SHP77 treated with DMSO at 0.1 percent for 48 hours (cell line): ENCODE measurements around the gene POU2F1.

Experiments used
- DNase-seq: peaks from one replicate; lab custom pipeline; 2025; lab: John Stamatoyannopoulos, UW

Gene POU2F1

DNA sequence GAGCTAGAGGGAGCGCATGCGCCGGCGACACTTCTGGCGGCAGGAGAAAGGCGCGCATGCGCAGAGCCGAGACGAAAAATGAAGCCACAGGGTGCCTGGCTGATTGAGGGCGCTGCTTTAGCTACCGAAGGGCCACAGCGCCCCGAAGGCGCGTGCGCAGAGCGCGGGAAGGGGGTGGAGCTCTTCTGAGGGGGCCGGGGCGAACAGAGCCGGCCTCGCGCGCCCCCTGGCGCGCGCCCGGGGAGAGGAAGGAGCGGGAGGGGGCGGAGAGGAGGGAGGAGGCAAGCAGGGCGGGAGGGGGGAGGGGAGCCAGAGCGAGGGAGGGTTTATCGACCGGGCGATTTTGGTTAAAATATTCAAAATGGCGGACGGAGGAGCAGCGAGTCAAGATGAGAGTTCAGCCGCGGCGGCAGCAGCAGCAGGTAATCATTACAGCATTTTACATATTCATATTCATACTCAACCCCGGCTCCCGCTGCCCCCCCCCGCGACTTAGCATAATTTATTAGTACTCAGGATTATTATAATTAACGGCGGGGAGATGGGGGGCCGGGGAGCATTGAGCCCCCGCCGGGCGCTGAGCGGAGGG, at the start of gene POU2F1:
POU2F1 (plus strand) TSS at position 350 of the 589 bp plus-strand sequence; CDS start at position 362, 12 bp downstream.
- peak; percentile 97 for DNase-seq

DNA sequence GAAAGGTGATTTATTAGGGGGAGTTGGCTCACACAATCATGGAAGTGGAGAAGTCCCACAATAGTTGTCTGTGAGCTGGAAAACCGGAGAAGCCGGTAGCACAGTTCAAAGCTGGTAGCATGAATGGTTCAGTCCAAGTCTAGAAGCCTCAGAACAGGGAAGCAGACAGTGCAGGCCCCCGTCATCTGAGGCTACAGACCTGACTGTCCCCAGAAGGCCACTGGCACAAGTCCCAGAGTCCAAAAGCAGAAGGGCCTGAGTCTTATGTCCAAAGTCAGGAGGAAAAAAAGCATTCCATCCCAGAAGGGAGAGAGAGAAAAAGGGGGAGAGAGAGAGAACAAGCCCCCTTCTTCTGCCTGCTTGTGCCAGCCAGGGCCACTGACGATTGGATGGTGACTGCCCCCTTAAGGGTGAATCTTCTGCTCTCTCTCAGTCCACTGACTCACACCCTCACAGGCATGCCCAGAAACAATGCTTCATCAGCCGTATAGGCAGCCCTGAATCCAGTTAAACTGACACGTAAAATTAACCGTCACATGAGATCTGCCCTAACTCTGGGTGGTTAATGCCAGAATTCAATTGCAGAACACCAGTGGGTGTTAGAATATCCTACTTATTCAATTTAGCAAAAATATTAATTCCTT, 49.3 kb upstream of the POU2F1 start:
- no peak for DNase-seq

DNA sequence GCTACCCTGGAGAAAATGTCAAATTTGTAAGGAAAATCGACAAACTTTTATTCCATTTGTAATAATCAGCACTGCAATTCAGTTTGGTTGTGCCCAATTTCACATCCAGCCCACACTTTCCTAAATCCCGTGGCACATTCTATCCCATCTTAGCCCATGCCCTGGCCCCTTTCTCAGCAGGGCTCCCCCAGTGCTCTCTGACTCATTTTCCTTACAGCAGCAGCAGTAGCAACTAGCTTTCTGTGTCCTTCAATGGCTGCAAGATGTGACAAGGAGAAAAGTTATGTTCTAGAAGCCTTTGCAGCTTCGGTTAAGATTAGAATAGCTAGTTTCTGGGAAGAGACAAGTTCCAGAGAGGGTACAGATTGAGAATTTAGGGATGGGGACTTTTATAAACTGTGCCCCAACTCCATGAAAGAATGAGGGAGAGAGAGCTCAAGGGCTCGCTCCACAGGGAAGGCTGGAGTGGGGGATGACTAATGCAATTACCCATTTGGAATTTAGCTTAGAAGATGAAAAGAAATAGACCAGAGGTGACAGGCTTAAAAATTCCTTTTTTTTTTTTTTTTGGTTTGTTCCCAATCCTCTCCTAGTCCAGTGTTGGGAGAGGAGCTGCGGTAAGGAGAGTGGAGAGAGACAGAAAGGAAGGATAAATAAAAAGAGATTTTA, 47.0 kb upstream of the POU2F1 start:
- DNase-seq: no peak

DNA sequence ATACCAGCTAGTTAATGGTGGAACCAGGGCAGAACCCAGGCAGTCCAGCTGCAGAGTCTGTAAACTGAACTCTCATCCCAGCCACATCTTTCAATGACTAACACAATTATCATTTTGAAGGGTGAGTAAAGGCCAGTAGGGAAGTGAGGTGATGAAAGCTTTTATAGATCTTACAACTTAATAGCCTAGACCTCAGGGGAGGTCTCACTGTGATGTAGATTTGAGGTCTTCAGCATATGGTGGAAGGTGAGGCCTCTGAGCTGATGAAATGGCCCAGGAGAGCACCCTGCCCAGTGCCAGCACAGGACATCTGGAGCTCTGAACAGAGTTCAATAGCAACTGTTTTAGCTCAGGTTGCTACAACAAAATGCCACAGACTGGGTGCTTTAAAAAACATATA, 44.8 kb upstream of the POU2F1 start:
- no peak for DNase-seq

DNA sequence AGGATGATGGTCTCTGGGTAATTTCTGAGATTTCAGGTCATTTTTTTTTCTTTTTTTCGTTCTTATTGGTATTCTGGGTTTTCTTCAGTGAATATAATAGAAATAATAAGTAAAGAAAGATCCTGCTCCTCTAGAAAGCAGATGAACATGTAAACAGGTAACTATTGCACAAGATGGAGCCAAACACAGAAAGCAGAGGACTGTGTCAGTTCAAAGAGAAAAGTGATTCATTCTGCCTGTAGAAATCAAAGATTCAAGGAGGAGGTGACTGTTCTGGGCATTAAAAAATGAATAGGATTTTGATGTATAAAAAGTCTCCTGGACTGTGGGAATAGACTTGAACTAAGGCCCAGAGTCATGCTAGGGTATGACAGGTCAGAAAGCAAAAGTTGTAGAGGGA, 41.9 kb upstream of the POU2F1 start:
- DNase-seq: no peak

DNA sequence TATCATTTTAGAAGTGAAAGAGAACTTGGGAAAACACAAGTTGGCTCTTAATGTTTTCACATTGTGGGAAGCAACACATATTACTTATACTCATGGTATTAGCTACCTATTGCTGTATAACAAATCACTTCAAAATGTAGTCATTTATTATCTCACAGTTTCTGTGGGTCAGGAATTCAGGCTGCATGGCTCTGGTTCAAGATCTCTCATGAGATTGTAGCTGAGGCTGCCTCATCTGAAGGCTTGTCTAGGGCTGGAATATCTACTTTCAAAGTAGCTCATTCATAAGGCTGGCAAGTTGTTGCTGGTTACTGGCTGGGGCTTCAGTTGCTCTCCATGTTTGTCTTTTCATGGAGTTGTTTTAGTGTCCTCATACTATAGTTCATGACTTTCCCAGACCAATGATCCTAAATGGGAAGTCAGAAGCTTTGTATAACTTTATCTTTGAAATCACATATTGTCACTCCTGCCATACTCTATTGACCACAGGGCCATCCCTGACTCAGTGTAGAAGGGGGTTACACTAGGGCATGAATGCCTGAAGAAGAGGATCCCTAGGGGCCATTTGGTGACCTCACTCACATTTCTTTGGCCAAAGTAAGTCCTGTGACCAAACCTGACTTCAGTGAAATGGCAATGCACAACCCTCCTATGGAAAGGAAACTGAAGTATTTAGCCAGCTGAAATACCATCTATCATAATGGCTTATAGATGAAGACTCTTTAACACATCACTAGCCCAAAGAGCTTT, 37.9 kb upstream of the POU2F1 start:
- DNase-seq: no peak

DNA sequence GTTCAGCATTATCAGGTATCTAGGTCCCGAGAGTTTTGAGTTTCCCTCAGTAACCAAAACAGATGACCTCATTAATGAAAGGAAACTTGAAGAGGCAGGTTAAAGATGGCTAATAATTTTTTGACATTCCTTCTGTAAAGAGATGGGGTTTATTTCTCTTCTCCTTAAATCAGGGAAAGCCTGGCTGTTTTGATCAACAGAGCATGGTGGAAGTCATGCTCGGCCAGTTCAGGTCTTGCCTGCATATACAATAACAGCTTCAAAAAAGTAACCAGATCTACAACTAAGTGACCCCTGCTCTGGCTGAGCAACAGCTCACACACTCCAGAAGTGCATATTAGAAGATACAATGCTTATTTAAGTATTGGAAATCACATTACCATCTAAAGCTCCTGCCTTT, 36.6 kb upstream of the POU2F1 start:
- DNase-seq: no peak

DNA sequence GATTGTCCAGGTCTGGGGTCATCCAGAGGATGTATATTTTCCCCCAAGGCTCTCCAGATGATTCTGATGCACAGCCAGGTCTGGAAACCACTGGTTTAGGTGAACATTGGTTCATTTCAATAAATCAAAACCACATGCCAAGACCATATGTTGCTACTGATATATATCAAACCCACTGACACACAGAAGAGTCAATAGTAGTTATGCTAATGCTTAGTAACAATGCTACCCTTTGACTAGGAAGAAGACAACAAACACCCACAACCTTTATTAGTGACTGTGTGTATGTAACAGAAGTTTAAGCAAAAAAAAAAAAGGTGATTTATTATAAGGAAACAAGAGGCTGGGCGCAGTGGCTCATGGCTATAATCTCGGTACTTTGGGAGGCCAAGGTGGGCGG, 35.6 kb upstream of the POU2F1 start:
- DNase-seq: no peak

DNA sequence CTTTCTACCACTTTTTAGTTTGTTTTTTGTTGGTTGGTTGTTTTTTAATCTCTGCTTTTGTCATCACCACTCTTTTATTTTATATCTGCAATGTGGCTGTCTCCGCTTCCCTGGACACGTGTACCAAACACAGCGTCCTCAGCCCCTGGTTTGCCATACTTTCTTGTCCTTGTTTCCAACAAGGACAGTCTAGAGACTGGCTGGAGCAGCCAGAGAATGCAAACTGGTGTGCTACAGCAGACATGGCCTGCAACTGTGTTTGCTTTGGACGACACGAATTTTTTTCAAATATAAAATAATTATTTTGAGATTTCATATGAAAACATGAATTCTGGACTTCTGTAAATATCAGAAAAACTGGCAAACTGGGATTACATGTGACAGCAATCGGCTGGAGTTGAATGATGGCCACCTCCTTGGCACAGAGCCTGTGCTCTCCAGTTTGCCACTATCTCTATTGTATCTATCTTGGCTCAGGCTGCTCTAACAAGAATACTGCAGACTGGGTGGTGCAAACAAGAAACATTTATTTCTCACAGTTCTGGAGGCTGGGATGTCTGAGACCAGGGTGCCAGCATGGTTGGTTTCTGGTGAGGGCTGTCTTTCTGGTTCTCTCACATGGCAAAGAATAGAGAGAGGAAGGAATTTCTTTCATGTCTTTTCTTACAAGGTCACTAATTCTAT, 34.6 kb upstream of the POU2F1 start:
- no peak for DNase-seq

DNA sequence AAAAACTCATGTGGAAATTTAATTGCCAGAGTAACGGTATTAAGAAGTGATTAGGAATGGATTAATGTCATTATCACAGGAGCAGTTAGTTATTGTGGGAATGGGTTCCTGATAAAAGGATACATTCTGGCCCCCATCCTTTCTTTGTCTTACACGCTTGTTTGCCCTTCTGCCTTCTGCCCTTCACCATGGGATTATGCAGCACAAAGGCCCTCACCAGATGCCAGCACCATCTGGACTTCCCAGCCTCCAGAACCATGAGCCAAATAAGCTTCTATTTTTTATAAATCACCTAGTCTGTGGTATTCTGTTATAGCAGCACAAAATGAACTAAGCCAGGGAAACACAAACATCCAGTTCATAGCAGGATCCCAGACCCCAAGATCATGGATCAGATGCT, 33.9 kb upstream of the POU2F1 start:
- no peak for DNase-seq

DNA sequence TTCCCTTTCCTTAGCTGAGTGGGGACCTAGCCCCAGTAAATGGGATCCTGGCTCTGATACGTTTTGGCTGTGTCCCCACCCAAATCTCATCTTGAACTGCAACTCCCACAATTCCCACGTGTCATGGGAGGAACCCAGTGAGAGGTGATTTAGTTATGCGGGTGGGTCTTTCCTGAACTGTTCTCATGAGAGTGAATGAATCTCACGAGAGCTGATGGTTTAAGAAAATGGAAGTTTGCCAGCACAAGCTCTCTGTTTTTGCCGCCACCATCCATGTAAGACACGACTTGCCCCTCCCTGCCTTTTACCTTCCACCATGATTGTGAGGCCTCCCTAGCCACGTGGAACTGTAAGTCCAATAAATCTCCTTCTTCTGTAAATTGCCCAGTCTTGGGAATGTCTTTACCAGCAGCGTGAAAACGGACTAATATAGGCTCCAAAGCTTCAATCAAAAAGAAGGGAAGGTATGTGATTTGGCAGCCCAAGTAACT, 29.9 kb upstream of the POU2F1 start:
- no peak for DNase-seq

DNA sequence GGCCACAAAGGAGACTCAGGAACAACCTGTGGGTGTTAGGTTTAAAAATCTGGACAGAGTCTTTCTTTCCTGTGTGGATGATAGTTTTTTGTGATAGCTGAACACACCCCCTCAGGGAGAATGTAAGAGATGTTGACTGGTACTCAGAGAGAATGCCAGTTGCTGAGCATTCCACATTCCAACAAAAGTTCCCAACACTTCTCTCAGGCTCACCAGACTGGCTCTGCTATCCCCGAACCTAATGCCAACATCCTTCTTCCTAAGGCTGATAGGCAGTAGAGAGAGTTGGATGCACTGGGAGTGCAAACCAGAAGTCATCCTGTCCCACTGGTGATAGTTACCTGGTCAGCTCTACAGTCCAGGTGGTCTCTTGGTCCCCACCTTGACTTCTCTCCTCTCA, 28.7 kb upstream of the POU2F1 start:
- DNase-seq: no peak

DNA sequence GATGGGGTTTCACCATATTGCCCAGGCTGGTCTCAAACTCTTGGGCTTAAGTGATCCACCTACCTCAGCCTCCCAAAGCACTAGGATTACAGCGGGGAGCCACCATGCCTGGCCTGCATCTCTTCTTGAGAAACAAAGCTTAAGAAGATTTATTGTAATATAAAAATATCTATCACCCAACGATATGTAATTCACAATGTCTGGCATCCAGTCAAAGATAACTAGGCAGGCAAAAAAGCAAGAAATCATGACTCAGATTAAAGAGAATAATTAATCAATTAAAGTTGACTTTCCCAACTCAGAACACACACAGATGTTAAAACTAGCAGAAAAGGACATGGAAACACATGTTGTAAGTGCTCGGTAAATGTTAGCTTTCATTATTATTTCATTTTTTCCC, 26.5 kb upstream of the POU2F1 start:
- no peak for DNase-seq

DNA sequence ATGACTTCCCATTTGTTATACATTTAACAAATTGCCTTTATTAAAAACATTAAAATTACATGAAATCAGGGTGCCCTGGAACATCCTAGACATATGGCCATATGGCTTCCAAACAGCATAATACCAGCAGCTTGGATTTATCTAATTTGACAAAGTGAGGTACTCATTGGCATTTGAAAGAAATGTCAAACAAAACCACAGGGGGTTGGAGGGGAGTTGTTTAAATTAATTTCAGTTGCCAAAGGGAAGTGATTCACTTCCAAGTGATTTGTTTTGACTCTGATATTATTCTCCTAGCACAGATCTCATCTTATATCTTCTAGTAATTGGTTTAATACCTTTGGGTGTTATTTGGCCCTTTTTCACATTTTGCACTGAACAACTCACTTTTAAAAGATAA, 24.5 kb upstream of the POU2F1 start:
- DNase-seq: no peak

DNA sequence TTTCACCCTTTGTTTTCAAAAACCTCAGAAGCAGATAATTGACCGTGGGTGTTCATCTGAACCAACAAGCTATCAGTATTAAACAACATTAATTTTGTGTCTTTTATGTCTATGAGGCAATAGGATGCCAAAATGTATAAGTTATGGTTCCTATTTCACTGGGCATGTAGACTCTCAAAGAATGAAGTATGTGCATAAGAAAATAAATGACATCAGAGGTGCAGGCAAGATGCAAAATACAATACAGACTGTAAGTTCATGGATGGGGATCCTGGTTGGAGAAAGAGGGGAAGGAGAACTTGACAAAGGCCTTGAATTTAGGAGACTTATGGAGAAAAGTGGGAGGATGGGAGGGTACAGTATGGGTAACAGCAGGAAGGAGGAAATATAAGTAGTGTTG, 23.4 kb upstream of the POU2F1 start:
- no peak for DNase-seq

DNA sequence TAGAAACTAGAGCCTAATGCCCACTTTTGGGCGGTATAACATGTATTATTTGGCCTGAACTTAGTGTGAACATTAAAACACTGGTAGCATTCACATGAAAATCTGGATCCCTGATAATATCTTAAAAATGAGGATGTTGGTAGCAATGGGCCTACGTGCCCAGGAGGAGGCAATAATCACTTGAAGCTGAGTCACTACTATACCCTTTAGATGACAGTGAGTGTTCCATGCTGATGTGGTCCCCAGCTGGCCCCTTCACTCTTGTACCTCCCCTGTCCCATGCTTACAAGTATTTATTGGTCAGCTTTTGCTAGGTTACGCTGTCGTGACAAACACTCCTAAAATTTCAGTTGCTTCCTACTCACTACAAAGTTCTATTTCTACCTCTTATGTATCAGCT, 23.0 kb upstream of the POU2F1 start:
- DNase-seq: no peak

DNA sequence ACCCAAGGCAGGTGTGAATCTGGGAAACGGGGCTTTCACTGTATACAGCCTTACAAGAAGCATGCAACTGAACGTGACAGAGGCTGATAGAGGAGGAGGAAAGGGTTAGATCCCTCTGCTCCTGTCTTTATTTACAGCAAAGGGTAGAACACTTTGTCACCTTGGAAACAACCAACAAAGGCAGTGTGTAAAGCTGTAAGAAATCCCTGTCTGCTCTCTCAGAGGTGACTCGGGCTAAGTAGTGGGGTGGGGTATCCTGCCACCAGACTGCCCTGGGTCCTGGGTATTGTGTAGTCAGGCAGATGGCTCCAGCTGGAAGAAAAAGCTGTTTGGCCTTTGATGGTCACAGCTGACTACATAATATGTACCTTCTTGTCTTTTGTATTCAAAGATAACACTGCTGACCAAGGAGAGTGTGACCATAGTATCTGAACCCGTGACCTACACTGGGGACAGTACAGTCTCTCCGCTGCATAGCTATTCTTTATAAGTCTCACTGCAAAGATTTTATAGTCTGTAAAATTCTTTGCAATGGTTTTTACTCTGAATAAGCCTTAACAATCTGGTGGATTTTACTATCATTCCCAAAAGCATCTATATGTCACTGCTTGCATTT, 22.1 kb upstream of the POU2F1 start:
- no peak for DNase-seq

DNA sequence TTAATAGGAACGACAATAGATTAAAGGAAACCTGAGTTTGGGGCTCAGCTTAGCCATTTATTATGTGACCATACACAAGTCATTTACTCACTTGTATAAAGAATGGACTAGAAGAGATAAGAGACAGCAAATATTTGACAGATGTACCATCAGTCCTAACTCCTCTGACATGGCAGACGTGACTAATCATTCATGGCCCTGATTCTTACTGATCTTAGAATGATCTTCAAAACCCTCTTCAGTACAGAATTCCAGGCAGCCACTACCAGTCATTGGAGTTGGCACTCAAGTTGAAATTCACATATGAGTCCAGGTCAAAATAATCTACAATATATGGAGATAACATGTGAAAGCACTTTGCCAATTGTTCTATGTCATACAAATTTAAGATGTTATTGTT, 21.0 kb upstream of the POU2F1 start:
- DNase-seq: no peak

DNA sequence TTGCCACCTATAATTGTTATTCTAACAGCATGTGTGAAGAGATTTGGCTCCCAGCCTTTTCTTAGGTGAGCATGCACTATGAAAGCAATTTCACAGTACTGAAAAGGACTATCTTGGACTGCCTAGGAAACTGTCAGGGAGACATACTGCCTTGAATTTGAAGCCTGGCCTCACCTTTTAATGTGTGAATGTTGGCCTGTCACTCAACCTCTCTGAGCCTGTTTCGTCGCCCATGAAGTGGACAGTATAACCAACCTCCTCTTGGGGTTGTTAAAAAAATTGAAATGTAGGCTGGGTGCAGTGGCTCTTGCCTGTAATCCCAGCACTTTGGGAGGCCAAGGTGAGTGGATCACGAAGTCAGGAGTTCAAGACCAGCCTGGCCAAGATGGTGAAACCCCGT, 20.4 kb upstream of the POU2F1 start:
- no peak for DNase-seq

DNA sequence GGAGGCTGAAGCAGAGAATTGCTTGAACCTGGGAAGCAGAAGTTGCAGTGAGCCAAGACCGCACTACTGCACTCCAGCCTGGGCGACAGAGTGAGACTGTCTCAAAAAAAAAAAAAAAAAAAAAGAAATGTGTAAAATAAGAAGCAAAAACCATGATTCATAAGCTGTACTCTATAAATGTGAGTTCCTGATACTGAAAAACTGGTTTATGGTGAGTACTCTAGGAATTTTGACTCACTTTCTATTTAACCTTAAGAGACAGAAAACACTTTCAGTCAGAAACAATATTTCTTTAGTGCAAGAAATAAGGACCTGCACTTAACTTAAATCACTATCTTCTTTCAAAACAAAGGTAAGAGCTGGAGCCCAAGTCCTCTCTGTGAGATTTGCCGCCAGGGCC, 19.9 kb upstream of the POU2F1 start:
- DNase-seq: no peak

DNA sequence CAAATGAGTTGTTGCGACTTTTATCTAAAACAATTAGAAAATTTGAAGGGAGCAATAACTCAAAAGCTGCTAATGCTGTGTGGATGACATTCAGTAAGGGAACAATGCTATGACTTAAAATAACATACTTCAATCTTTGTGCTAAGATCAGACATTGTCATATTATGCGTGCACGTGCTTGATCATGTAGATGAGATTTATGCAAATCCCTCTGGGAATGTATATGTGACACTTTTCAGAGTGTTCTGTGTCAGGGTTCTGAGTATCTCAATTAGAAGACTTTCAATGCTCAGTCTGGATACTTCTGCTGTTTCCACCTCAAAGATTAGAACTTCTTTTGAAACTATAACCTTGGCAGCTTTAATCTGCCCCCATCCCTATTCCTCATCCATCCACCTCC, 18.6 kb upstream of the POU2F1 start:
- no peak for DNase-seq
